Measurements from ENCODE around the gene REEP5.
A peak's percentile ranks its signal among the peaks of the same experiment; 100 is the strongest.
"Not testable (repeated sequence)": the region's sequence is repeated elsewhere in the genome, so short reads cannot be mapped to it uniquely, and the experiment has no call there.

REEP5 gene

DNA sequence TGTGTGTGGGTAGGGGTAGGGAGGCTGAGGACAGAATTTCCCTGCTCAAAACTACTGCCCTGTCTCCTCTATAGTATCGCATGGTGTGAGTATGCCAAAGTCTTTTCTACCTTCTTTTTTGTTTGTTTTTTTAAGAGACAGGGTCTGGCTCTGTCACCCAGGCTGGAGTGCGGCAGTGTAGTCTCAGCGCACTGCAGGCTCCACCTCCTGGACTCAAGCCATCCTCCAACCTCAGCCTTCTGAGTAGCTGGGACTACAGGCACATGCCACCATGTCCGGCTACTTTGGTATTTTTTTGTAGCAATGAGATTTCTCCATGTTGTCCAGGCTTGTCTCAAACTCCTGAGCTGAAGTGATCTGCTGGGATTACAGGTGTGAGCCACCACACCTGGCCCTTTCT lies 58.5 kb downstream of the REEP5 start:
- H3K27ac Mint-ChIP-seq: no peak overlapping the region
- peaks cover 48% of the 10 kb centered on the region for H3K36me3 Mint-ChIP-seq
- no peaks in the 10 kb centered on the region for H3K9me3 Mint-ChIP-seq
- DNase-seq: no peak
- H3K4me1 Mint-ChIP-seq: peaks cover 57% of the 10 kb centered on the region
- CTCF ChIA-PET: interaction anchor here (0.8 to 1.5 kb wide), 2 partner anchors 12 to 15 kb away, joined by 3 read pairs; no protein-coding TSS in a partner anchor
- H3K4me3 Mint-ChIP-seq: peak overlapping the region; percentile 96
- H3K27me3 Mint-ChIP-seq: peaks cover 4% of the 10 kb centered on the region

- Mint-ChIP-seq H3K4me1 (peaks cover 54% of the 10 kb centered on the region), H3K27ac (peak overlapping the region; percentile 95), H3K36me3 (peaks cover 39% of the 10 kb centered on the region), H3K9me3 (no peaks in the 10 kb centered on the region), H3K27me3 (peaks cover 10% of the 10 kb centered on the region), H3K4me3 (peak overlapping the region; percentile 96)
- DNase-seq: no peak
- CTCF ChIA-PET: interaction anchor here (0.8 kb wide), 1 partner anchor 12 kb away, joined by 3 read pairs; no protein-coding TSS in a partner anchor
These were observed 59.9 kb downstream of the REEP5 start for GRCh38 chr5:112862085-112862484.

DNA sequence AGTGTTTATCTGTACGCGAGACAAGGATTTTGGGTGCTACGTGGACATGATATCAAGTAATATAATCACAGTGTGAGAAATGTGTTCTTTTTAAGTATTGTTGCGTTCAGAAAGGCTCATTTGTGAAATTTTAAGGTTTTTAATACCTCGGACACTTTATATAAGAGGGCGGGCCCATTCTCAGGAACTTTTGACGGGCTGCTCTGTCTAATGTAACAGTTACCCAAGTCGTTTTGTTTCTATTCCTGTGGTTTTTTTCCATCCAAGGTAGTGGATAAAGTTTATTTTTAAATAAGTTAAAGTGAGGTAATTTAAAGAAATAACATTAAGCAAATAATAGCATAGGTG lies 60.4 kb downstream of the REEP5 start:
- Mint-ChIP-seq H3K4me1 (peaks cover 49% of the 10 kb centered on the region), H3K4me3 (peak overlapping the region; percentile 96), H3K9me3 (no peaks in the 10 kb centered on the region), H3K27me3 (peaks cover 10% of the 10 kb centered on the region), H3K36me3 (peaks cover 34% of the 10 kb centered on the region), H3K27ac (peak overlapping the region; percentile 95)
- DNase-seq: no peak
- CTCF ChIA-PET: interaction anchor here (0.8 to 1.3 kb wide), 3 partner anchors 10 to 103 kb away, joined by 3 to 5 read pairs (median 3); no protein-coding TSS in a partner anchor

DNA sequence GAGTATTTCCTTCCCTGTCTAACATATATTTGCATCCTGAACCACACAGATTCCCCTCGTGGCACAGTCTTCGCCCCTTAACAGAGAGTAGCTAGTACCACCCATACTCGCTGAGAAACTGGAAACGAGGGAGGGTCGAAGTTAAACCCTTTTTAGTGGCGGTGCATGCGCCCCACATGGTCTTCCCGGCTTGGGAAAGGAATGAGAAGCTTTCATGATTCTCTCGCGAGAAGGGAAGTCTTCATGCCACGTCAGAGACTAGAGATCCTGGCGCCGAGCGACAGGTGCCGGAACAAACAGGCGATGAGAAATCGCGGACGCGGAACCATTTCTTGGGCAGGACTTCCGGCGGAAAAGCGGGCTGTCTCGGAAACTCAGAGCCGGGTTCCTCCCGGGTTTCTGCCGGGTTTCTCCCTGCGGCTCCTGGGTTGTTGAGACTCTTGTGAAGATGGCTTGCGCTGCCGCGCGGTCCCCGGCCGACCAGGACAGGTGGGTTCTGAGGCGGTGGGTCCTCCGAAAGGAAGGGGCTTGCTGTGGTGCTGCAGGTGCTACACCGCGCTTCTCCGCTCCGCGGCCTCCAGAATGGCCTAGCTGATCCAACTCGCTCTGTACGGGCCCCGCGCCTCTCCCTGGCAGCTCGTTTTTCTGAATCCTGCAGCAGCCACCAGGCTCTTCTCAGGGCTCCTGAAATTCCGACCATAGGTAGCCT lies 60.9 kb downstream of the REEP5 start, which contains the start of gene SRP19:
SRP19 (plus strand) TSS at position 359 of the 709 bp plus-strand sequence; CDS start at position 449, 90 bp downstream.
- Mint-ChIP-seq H3K27me3 (peaks cover 13% of the 10 kb centered on the region), H3K36me3 (peaks cover 29% of the 10 kb centered on the region), H3K4me3 (peak within 1 kb of the TSS; percentile 96), H3K9me3 (no peaks in the 10 kb centered on the region), H3K4me1 (peaks cover 44% of the 10 kb centered on the region), H3K27ac (peak within 1 kb of the TSS; percentile 95)
- CTCF ChIA-PET: interaction anchor here (0.8 to 1.3 kb wide), 5 partner anchors 9 to 104 kb away, joined by 3 to 5 read pairs (median 3); no protein-coding TSS in a partner anchor
- peak; percentile 95 for DNase-seq

- not testable (repeated sequence) for H3K9me3 Mint-ChIP-seq, DNase-seq
- Mint-ChIP-seq H3K27me3 (peaks cover 18% of the 10 kb centered on the region), H3K4me3 (peak overlapping the region; percentile 96), H3K36me3 (peaks cover 25% of the 10 kb centered on the region), H3K27ac (peak overlapping the region; percentile 95), H3K4me1 (peaks cover 40% of the 10 kb centered on the region)
- CTCF ChIA-PET: interaction anchor here (1.1 to 1.3 kb wide), 3 partner anchors 9 to 62 kb away, joined by 3 to 5 read pairs (median 4); no protein-coding TSS in a partner anchor
These were observed 61.5 kb downstream of the REEP5 start for GRCh38 chr5:112860571-112860928.

DNA sequence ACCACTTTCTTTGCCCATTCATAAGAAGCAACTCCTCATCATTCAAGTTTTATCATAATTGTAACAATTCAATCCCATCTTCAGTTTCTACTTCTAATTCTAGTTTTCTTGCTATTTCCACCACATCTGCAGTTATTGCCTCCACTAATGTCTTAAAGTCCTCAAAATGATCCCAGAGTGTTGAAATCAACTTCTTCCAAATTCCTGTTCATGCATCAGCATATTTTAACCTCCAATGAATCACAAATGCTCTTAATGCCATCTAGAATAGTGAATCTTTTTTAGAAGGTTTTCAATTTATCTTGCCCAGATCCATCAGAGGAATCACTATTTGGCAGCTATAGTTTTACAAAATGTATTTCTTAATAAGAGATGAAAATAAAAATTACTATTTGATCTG lies 64.2 kb downstream of the REEP5 start:
- H3K4me1 Mint-ChIP-seq: peaks cover 22% of the 10 kb centered on the region
- no peak for DNase-seq
- H3K27ac Mint-ChIP-seq: no peak overlapping the region
- H3K27me3 Mint-ChIP-seq: peaks cover 37% of the 10 kb centered on the region
- H3K36me3 Mint-ChIP-seq: peaks cover 13% of the 10 kb centered on the region
- no peak overlapping the region for H3K4me3 Mint-ChIP-seq
- CTCF ChIA-PET: no interaction called here
- H3K9me3 Mint-ChIP-seq: peaks cover 9% of the 10 kb centered on the region

DNA sequence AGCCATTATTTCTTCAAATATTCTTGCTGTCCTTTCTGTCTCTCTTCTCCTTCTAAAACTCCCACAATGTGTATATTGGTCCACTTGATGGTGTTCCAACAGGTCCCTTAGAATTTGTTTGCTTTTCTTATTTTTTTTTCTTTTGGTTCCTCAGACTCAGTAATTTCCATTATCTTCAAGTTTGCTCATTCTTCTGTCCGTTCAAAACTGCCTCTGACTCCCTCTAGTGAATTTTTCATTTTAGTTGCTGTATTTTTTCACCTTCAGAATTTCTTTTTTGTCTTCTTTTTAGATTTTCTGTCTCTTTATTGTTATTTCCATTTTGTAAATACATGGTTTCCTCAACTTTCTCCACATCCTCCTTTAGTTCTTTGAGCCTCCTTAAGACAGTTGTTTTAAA lies 67.4 kb downstream of the REEP5 start:
- H3K27ac Mint-ChIP-seq: no peak overlapping the region
- CTCF ChIA-PET: no interaction called here

DNA sequence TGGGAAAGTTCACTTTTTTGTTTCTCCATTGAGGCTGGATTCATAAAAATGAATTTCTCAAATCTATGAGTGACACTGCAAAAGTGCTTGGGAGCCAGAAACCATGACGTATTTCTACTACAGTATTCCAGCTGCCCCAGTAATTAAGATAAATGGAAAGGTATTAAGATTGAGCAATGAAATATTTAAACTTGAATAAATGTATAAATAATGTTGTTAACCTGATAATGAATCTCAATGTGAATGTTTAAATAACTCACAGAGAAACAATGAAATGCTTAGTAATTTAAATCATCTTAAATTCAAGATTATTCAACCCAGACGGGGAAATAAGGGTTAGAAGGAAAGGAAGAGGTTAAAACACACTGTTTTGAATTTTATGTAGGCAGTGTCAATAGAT lies 72.1 kb downstream of the REEP5 start:
- peaks cover 4% of the 10 kb centered on the region for H3K4me1 Mint-ChIP-seq
- no peak overlapping the region for H3K4me3 Mint-ChIP-seq
- H3K9me3 Mint-ChIP-seq: peaks cover 9% of the 10 kb centered on the region
- H3K27ac Mint-ChIP-seq: no peak overlapping the region
- no peak for DNase-seq
- peaks cover 1% of the 10 kb centered on the region for H3K36me3 Mint-ChIP-seq
- H3K27me3 Mint-ChIP-seq: peaks cover 38% of the 10 kb centered on the region
- CTCF ChIA-PET: interaction anchor here (1.0 kb wide), 1 partner anchor 10 kb away, joined by 3 read pairs; no protein-coding TSS in a partner anchor

More for the DNA sequence above, 67.4 kb downstream of the REEP5 start:
- H3K4me1 Mint-ChIP-seq: peaks cover 2% of the 10 kb centered on the region
- H3K36me3 Mint-ChIP-seq: peaks cover 3% of the 10 kb centered on the region
- peaks cover 58% of the 10 kb centered on the region for H3K27me3 Mint-ChIP-seq
- no peak for DNase-seq
- H3K4me3 Mint-ChIP-seq: no peak overlapping the region
- peaks cover 9% of the 10 kb centered on the region for H3K9me3 Mint-ChIP-seq

GRCh38 chr5:112848116-112848811 lies 73.8 kb downstream of the REEP5 start:
- peaks cover 25% of the 10 kb centered on the region for H3K27me3 Mint-ChIP-seq
- CTCF ChIA-PET: interaction anchor here (0.5 to 1.5 kb wide), 18 partner anchors 9 to 1752 kb away, joined by 3 to 18 read pairs (median 4); partner anchors contain the start of genes REEP5 and SRP19
- no peak overlapping the region for H3K27ac Mint-ChIP-seq
- no peak for DNase-seq
- H3K4me3 Mint-ChIP-seq: no peak overlapping the region
- peaks cover 1% of the 10 kb centered on the region for H3K36me3 Mint-ChIP-seq
- H3K4me1 Mint-ChIP-seq: peaks cover 4% of the 10 kb centered on the region
- H3K9me3 Mint-ChIP-seq: no peaks in the 10 kb centered on the region

- Mint-ChIP-seq H3K4me1 (peaks cover 4% of the 10 kb centered on the region), H3K9me3 (no peaks in the 10 kb centered on the region), H3K27ac (no peak overlapping the region), H3K4me3 (no peak overlapping the region), H3K27me3 (peaks cover 20% of the 10 kb centered on the region), H3K36me3 (peaks cover 3% of the 10 kb centered on the region)
- no peak for DNase-seq
- CTCF ChIA-PET: no interaction called here
These were observed 74.7 kb downstream of the REEP5 start for GRCh38 chr5:112847306-112847705.

- H3K27me3 Mint-ChIP-seq: peaks cover 17% of the 10 kb centered on the region
- H3K36me3 Mint-ChIP-seq: peaks cover 7% of the 10 kb centered on the region
- H3K4me3 Mint-ChIP-seq: no peak overlapping the region
- no peak for DNase-seq
- H3K9me3 Mint-ChIP-seq: no peaks in the 10 kb centered on the region
- no peak overlapping the region for H3K27ac Mint-ChIP-seq
- peaks cover 4% of the 10 kb centered on the region for H3K4me1 Mint-ChIP-seq
- CTCF ChIA-PET: no interaction called here
These were observed 75.5 kb downstream of the REEP5 start for GRCh38 chr5:112846556-112846955.

DNA sequence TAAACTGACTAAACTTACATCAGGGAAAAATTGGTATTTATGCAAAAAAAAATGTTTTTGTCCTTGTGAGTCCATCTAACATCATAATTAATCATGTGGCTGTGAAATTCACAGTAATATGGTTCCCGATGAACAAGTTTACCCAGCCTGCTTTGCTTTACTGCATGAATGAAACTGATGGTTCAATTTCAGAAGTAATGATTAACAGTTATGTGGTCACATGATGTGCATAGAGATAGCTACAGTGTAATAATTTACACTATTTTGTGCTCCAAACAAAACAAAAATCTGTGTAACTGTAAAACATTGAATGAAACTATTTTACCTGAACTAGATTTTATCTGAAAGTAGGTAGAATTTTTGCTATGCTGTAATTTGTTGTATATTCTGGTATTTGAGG lies 77.5 kb downstream of the REEP5 start:
- H3K27me3 Mint-ChIP-seq: peaks cover 4% of the 10 kb centered on the region

DNA sequence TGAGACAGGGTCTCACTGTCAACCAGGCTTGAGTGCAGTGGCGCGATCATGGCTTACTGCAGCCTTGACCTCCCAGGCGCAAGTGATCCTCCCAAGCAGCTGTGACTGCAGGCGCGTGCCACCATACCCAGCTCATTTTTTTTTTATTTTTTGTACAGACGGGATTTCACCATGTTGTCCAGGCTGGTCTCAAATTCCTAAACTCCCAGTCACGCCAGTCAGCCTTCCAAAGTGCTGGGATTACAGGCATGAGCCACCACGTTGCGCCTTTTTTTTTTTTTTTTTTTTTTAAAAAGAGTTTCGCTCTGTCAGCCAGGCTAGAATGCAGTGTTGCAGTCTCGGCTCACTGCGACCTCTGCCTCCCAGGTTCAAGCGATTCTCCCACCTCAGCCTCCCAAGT lies 88.1 kb downstream of the REEP5 start:
- no peak overlapping the region for H3K27ac Mint-ChIP-seq
- H3K9me3 Mint-ChIP-seq: no peaks in the 10 kb centered on the region
- no peak overlapping the region for H3K4me3 Mint-ChIP-seq
- H3K36me3 Mint-ChIP-seq: peaks cover 26% of the 10 kb centered on the region
- CTCF ChIA-PET: interaction anchor here (1.2 kb wide), 1 partner anchor 14 kb away, joined by 3 read pairs; no protein-coding TSS in a partner anchor
- no peaks in the 10 kb centered on the region for H3K4me1 Mint-ChIP-seq
- DNase-seq: no peak
- H3K27me3 Mint-ChIP-seq: no peaks in the 10 kb centered on the region

More for the DNA sequence above, 77.5 kb downstream of the REEP5 start:
- CTCF ChIA-PET: no interaction called here
- H3K9me3 Mint-ChIP-seq: no peaks in the 10 kb centered on the region
- peaks cover 4% of the 10 kb centered on the region for H3K4me1 Mint-ChIP-seq
- no peak for DNase-seq
- H3K4me3 Mint-ChIP-seq: no peak overlapping the region
- no peak overlapping the region for H3K27ac Mint-ChIP-seq
- peaks cover 16% of the 10 kb centered on the region for H3K36me3 Mint-ChIP-seq

DNA sequence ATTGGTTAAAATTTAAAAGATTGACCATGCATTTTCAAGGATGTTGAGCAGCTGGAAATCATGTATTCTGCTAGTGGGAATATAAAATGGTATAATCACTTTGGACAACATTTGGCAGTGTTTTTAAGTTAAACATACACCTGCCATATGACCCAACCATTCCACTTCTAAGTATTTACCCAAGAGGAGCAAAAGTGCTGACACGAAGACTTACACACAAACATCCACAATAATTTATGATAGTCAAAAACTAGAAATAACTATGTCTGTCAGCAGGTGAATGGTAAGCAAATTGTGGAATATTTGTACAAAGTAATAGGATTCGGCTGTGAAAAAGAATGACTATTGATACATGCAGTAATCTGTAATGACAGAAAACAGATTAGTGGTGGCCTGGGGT lies 91.6 kb downstream of the REEP5 start:
- Mint-ChIP-seq H3K36me3 (peaks cover 19% of the 10 kb centered on the region), H3K4me1 (no peaks in the 10 kb centered on the region)
- CTCF ChIA-PET: interaction anchor here (2.6 kb wide), 1 partner anchor 18 kb away, joined by 11 read pairs; no protein-coding TSS in a partner anchor

More for the DNA sequence above, 91.6 kb downstream of the REEP5 start:
- Mint-ChIP-seq H3K9me3 (no peaks in the 10 kb centered on the region), H3K4me3 (no peak overlapping the region), H3K27ac (no peak overlapping the region), H3K27me3 (no peaks in the 10 kb centered on the region)
- no peak for DNase-seq
